ENCODE data around the gene COL5A2. TPM values are rescaled to one million over a fixed set of nuclear protein-coding genes. Genes with fewer than 3 reads are reported as not detected.

Gene COL5A2
- total and polyA plus RNA-seq, 10 of the 15 experiments (the other 5 are each of a cell fraction or from before 2014, with no cell fraction given), result 0.04 to 0.85 (median 0.39) TPM

GRCh38 chr2:189049709-189050164 is 129.8 kb downstream of the COL5A2 start (continued):
- TF ChIP-seq HSF1 (IDR thresholded peaks at IDR 0.05; ENCODE audit: low read depth, low read length) (no peak), EGR1 (IDR thresholded peaks at IDR 0.05; ENCODE audit: borderline replicate concordance in 1 of 2, low read depth in 2 of 2, low read length in 2 of 2) (no peak), ZBED1 (IDR thresholded peaks at IDR 0.05; ENCODE audit: borderline replicate concordance) (no peak), RB1 (IDR thresholded peaks at IDR 0.05; ENCODE audit: borderline replicate concordance) (no peak)

DNA sequence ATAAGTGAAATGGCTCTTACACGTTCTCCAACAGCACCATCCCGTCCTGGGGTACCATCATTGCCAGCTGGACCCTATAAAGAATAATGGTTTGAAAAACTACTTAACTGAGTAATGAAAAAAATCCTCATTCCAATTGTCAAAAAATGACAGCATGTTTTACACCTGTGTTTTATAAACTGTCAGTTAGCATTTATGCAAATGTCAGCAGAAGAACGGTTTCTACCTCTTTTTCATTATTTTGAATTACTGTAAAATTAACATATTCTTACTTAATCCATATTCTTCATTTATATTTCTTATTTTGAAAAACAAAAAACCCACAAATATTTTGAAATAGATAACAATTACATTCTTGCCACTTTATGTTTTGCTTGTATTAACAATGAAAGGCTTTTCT is 131.4 kb downstream of the COL5A2 start:
- FAIRE-seq (no peak), ATAC-seq (no peak), DNase-seq (ENCODE audit: low read depth, low spot score) (no peak)
- H3K9me3 ChIP-seq (replicated peaks; ENCODE audit: control insufficient read depth, insufficient read depth, low read length), result no peaks in the 10 kb centered on the region
- 11% methylated on average over 3 of the region's 3 CpGs for WGBS (ENCODE audit: insufficient coverage, insufficient replicate concordance, low lambda C conversion rate, missing lambda C conversion rate)
- POLR2A ChIA-PET, result no interaction called here
- no peak overlapping the region for H3K27ac ChIP-seq (ENCODE audit: control insufficient read depth, insufficient read depth)
- no peak overlapping the region for H3K4me2 ChIP-seq (ENCODE audit: control insufficient read depth, insufficient read depth)
- H3K4me1 ChIP-seq (ENCODE audit: control insufficient read depth, insufficient read depth, low read length), result no peaks in the 10 kb centered on the region
- RAD21 ChIA-PET (ENCODE audit: unreplicated experiment), result no interaction called here
- H3K36me3 ChIP-seq (ENCODE audit: control insufficient read depth in 2 of 2, insufficient read depth in 2 of 2, low read length in 1 of 2), result no peaks in the 10 kb centered on the region
- H4K20me1 ChIP-seq (ENCODE audit: control insufficient read depth, insufficient read depth), result no peaks in the 10 kb centered on the region
- CTCF ChIA-PET, result no interaction called here
- H3K9ac ChIP-seq (ENCODE audit: control insufficient read depth, insufficient read depth, low read length), result no peak overlapping the region
- no peak overlapping the region for H3K4me3 ChIP-seq
- no peak overlapping the region for H2AFZ ChIP-seq (ENCODE audit: control insufficient read depth, low read depth, low read length)
- SMC1A ChIA-PET (ENCODE audit: uncharacterized antibody, unreplicated experiment), result no interaction called here
- in situ Hi-C loops (cut with MboI) (no loop called here), intact Hi-C loops (cut with micrococcal nuclease; ENCODE audit: unreplicated experiment) (no loop called here)
- no peaks in the 10 kb centered on the region for H3K27me3 ChIP-seq (replicated peaks in 1 of 2; ENCODE audit: control insufficient read depth in 2 of 2, insufficient read depth in 2 of 2, low read length in 1 of 2)
- BruUV-seq (replicated peaks), result no TSS peak
- no peaks in the 10 kb centered on the region for H3K79me2 ChIP-seq (ENCODE audit: control insufficient read depth, insufficient read depth, low read length)
- TF ChIP-seq STAT3 (IDR thresholded peaks at IDR 0.05; ENCODE audit: low read depth, low read length) (no peak), JUND (IDR thresholded peaks at IDR 0.05; ENCODE audit: low read depth, low read length) (no peak), EGR1 (IDR thresholded peaks at IDR 0.05; ENCODE audit: borderline replicate concordance in 1 of 2, low read depth in 2 of 2, low read length in 2 of 2) (no peak), MLLT1 (IDR thresholded peaks at IDR 0.05) (no peak)

Measured in GM12878 (cell line).